ENCODE data around the gene DCAF5.
A peak's percentile ranks its signal among the peaks of the same experiment; 100 is the strongest.
"Not testable (repeated sequence)": the region's sequence is repeated elsewhere in the genome, so short reads cannot be mapped to it uniquely, and the experiment has no call there.

Gene DCAF5, protein sequence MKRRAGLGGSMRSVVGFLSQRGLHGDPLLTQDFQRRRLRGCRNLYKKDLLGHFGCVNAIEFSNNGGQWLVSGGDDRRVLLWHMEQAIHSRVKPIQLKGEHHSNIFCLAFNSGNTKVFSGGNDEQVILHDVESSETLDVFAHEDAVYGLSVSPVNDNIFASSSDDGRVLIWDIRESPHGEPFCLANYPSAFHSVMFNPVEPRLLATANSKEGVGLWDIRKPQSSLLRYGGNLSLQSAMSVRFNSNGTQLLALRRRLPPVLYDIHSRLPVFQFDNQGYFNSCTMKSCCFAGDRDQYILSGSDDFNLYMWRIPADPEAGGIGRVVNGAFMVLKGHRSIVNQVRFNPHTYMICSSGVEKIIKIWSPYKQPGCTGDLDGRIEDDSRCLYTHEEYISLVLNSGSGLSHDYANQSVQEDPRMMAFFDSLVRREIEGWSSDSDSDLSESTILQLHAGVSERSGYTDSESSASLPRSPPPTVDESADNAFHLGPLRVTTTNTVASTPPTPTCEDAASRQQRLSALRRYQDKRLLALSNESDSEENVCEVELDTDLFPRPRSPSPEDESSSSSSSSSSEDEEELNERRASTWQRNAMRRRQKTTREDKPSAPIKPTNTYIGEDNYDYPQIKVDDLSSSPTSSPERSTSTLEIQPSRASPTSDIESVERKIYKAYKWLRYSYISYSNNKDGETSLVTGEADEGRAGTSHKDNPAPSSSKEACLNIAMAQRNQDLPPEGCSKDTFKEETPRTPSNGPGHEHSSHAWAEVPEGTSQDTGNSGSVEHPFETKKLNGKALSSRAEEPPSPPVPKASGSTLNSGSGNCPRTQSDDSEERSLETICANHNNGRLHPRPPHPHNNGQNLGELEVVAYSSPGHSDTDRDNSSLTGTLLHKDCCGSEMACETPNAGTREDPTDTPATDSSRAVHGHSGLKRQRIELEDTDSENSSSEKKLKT

DNA sequence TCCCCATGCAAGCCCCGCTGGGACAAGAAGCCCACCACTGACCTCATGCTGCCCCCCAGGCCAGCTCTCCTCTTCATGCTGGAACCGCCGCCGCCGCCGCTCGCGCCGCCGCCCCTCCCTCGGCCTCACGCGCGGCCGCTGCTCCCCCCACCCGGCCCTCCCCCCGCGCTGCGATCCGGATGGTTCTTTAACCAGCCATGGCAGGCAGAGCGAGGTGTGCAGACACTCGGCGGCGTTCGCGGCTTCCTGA, at the start of gene DCAF5:
Gene DCAF5, minus strand, starts transcription at position 218 of the 250 bp plus-strand sequence. Its CDS starts 141 bp downstream, at position 77.
- FAIRE-seq = no peak
- no peak for DNase-seq (ENCODE audit: low spot score)

DNA sequence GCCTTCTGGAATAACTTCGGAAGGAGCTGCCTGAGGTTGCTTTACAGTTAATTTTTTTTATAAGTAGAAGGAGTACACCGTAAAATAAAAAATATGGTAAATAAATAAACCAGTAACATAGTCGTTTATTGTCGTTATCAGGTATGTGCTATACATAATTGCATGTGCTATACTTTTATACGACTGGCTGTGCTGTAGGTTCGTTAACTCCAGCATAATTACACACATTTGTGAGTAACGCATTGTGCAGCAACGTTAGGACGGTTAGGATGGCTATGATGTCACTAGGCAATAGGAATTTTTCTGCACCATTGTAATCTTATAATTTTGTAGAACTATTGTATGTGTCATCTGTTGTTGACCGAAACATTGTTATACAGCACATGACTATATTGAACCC, 46.9 kb upstream of the DCAF5 start:
- FAIRE-seq (peak; percentile 71), DNase-seq (ENCODE audit: low spot score) (no peak)

DNA sequence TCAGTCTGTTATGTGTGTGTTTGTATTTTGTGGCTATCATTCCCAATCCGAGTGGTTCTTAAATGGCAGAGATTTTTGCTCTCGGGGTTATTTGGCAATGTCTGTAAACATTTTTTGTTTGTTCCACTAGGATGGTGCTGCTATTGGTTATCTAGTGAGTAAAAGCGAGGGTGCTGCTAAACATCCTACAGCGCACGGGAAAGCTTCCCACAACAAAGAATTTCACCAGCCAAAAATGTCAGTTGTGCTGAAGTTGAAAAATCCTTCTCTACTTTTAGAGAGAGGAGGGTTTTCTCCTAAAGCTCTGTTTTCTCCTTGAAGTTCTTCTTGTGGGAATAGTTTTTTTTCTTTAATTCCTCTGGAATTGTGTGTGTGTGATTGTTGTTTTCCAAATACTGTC, 40.8 kb upstream of the DCAF5 start:
- FAIRE-seq (no peak), DNase-seq (ENCODE audit: low spot score) (no peak)

DNA sequence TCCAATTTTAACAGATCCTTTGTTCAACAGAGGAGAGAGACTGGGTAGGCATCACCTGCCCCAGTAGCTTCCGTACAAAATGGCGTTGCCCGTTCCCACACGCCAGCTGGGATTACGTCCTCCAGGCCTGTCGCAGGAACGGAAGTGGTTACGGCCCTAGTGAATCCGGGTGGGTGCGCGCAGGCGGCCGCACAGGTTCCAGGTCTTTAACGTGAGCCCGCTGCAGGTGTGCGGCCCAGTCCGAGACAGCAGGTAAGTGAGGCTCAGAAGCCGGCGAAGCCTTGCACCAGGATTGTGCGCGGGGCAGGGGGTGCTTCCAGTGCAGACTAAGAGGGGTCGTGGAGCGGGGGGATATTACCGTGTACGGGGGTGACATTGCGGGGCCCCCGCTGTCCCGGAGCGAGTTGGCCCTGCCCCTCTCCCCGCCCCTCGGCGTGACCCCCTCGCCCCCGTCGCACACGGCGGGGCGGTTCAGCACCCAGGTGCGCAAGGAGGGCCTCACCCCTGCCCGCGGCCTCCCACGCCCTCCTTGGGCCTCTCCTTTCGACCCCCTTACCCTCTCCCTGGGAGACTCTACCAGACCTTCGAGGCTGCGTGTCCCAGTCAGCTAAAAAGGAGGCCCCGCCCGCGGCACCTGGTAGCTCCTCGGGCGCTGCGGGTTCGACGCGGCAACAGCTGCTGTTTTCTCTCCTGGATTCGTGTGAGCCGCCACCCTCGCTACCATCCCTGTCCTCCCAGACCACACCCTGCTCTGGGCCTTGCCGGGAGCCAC, 38.6 kb upstream of the DCAF5 start, which contains the start of gene EXD2:
Gene EXD2, plus strand, starts transcription at position 159 of the 772 bp plus-strand sequence. CDS start 17,973 bp downstream, outside the sequence.
- peak; percentile 100 for DNase-seq (ENCODE audit: low spot score)
- FAIRE-seq = peak; percentile 96

DNA sequence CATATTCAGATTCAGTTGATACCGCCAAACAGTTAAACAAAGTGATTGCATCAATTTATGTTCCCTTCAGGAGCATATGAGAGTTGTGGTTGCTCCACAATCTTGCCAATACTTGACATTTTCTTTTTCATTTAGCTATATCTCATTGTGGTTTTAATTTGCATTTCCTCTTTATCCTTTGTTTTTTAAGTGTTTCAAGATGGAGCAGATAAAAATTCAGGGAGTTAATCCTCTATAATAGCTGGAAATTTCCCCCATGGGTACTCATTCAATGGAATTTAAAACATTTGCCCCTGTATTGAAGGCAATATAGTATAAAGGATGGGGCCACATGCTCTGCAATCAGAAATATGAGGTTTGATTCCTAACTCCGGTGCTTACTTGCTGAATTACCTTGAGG, 37.3 kb upstream of the DCAF5 start:
- no peak for FAIRE-seq

DNA sequence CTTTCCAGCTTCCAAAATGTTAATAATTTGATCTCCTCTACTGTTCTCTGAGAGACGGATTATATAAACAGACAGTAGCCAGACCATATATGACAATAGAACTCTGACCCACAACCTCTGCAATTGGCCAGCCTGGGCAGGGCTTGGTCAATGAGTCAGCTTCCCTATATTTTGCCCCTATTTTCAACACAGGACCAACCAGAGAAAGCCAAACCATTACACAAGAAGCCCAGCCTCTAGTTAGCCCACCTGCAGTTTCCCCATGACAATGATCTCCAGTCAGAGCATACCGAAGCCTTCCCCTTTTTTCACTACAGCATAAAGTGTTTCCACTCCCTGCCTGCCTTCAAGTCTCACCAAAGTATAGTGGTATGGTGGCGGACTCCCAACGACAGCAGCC, 30.8 kb upstream of the DCAF5 start:
- FAIRE-seq (peak; percentile 59), DNase-seq (ENCODE audit: low spot score) (no peak)

More for the DNA sequence above, 37.3 kb upstream of the DCAF5 start:
- no peak for DNase-seq (ENCODE audit: low spot score)

DNA sequence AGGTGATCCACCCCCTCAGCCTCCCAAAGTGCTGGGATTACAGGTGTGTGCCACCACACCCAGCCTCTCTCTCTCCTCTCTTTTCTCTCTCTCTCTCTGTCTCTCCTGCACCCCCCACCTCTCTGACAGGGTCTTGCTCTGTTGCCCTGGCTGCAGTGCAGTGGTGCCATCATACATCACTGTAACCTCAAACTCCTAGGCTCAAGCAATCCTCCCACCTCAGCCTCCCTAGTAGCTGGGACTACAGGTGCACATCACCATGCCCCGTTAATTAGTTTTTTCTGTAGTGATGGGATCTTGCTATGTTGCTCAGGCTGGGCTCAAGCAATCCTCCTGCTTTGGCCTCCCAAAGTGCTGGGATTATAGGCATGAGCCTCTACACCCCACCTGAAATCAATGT, 29.7 kb upstream of the DCAF5 start:
- FAIRE-seq; DNase-seq (ENCODE audit: low spot score): not testable (repeated sequence)

DNA sequence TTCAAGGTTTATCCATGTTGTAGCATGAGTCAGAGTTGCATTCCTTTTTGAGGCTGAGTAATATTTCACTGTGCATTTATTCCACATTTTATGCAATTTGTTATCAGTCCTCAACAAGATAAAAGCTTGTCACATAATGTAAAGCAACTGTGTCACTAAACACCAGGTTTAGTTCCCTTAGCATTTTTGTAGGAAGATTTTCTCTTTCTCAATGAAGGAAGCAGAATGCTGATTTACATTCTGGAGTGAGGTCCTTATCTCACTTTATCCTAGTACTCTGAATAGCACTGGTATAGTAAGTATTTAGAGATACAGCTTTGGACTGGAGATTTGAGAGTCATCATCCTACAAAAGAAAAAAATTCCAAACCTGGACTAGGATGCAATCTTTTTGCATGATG, 28.6 kb upstream of the DCAF5 start:
- no peak for FAIRE-seq
- DNase-seq (ENCODE audit: low spot score) = no peak

DNA sequence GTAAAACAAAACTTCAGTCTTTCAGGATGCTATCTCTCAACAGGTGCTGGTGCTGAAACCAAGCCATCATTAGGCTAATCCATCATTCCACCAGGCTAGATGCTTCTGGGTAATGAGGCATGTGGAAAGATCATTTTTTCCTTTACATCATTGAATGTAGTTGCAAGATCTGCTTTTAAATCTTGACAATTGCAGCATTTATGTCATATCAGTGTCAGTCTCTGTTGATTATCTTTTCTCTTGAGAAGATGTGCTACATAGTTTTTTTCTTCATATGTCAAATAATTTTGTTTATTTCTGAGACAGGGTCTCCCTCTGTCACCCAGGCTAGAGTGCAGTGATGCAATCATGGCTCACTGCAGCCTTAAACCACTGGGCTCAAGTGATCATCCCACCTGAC, 22.2 kb upstream of the DCAF5 start:
- peak; percentile 91 for FAIRE-seq
- DNase-seq (ENCODE audit: low spot score) = no peak

DNA sequence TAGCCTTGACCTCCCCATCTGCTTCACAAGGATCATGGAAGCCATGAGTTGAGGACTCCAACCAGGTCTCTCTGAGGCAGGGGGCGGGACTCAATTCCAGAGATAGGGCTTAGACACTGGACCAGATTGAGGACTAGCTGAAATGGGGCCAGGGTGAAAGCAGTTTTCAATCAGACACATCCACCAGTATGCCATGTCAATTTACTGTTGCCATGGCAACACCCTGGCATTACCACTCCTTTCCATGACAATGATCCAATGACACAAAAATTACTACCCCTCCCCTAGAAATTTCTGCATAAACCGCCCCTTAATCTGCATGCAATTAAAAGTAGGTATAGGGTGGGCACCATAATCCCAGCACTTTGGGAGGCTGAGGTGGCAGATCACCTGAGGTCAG, 18.6 kb upstream of the DCAF5 start:
- no peak for DNase-seq (ENCODE audit: low spot score)
- FAIRE-seq = peak; percentile 94

DNA sequence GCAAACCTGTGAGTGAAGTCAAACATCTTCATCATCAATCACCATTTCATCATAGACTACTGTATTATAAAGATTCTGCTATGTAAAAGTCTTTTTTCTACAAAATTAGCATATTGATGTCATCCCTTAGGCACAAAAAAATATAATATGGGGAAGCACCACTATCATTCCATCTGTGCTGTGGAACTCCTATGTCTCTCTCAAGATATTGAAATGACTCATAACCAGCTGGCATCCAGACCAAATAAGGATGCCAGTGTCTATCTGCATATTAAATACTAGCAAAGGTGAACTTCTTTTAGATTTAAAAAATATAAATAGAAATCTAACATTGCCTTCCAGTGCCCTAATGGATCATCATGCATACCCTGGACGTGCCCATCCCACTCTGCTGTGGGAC, 17.9 kb upstream of the DCAF5 start:
- peak; percentile 20 for FAIRE-seq
- no peak for DNase-seq (ENCODE audit: low spot score)

DNA sequence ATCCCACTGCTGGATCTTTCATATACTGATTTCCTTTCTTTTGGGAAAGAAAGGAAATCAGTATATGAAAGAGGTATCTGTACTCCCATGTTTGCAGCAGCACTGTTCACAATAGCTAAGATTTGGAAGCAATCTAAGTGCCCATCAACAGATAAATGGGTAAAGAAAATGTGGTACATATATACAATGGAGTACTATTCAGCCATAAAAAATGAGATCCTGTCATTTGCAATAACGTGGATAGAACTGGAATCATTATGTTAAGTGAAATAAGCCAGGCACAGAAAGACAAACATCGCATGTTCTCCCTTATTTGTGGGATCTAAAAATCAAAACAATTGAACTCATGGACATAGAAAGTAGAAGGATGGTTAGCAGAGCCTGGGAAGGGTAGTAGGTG, 12.9 kb upstream of the DCAF5 start:
- not testable (repeated sequence) for DNase-seq (ENCODE audit: low spot score)
- peak; percentile 53 for FAIRE-seq

DNA sequence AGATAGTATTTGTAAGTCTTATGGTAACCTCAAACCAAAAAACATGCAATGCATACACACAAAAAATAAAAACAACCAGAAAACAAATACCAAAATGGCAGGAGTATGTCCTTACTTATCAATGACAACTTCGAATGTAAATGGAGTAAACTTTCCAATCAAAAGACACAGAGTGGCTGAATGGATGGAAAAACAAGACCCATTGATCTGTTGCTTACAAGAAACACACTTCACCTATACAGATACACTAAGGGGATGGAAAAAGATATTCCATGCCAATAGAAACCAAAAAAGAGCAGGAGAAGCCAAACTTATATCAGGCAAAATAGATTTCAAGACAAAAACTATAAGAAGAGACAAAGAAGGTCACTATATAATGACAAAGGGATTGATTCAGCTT, 8.7 kb upstream of the DCAF5 start:
- peak; percentile 61 for FAIRE-seq
- DNase-seq (ENCODE audit: low spot score) = no peak

DNA sequence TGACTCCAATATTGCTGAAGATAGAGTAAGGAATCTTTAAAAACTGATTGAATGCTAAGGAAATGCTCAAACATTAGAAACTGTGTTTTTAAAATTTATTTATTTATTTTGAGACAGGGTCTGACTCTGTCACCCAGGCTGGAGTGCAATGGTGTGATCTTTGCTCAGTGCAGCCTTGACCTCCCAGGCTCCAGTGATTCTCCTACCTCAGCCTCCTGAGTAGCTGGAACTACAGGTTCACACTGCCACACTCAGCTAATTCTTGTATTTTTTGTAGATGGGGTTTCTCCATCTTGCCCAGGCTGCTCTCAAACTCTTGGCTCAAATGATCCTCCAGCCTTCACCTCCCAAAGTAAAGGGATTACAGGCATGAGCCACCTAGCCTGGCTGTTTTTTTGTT, 3.3 kb upstream of the DCAF5 start:
- FAIRE-seq (no peak), DNase-seq (ENCODE audit: low spot score) (no peak)

DNA sequence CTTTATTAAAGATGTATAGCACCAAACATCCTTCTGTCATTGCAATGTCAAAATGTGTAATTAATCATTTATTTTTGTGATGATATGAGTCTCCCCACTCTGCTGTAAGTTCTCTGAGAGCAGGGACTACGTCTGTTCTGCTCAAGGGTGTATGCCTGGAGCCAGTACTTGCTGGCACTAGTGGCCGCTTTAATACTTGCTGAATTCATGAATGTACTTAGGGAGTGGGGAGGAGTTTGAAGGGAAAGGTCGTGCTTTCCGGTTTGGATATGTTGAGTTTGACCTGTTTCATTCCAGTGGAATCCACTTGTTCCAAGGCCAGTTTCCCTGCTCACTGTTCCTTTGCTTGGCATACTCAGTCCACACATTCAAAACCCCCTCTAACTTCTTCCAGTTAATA, 1.9 kb upstream of the DCAF5 start:
- FAIRE-seq = peak; percentile 78

DNA sequence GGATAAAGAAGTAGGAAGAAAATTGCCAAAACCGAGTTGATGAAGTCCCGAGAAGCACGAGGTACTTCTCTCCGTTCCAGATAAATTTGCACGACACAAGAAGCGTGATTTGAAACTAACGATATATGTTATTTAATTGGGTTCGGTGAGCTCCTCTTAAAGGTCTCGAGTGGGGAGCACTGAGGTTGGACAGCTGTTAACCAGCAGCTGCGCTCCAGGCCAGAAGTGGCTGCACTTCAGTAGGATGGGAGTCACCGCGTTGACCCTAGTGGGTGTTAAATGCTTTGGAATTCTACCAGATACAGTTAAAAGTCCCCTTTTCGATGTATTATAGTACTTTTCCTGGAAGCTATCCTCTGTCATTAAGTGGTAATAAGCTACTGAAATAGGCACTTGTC, 953 bp upstream of the DCAF5 start:
- FAIRE-seq (peak; percentile 84), DNase-seq (ENCODE audit: low spot score) (no peak)

More for the DNA sequence above, 1.9 kb upstream of the DCAF5 start:
- DNase-seq (ENCODE audit: low spot score) = peak; percentile 70

DNA sequence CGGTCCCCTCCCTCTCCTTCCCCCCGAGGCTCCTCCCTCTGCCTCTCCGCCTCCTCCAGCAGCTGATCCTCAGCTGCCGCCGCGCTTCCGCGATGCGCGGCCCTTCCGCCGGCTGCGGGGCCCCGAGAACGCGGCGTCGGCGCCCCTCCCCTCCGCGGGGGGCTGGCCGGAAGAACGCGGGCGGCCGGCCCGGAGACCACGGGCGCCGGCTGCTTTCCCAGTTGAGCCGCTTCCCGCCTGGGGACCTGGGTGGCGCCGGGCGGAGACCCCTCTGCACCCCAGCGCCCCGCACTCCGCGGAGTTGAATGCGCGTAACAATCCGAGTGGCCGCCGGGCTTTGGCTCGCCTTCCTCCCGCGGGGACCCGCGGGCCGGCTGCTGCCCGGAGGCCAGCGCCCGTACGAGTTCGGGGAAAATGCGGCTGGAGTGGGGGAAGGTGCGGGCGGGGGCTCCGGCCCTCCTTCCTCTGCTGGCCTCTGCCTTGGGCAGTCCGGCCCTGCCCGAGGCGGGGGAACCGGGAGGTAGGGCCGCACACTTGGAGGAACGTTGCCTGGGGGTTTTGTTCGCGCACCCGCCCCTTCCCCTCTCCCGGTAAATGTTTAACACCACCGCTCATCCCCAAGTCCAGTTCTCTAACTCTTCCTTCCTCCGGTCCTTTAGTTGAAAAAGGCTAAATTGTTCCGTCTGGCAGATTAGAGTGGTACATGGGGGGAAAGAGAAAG, 393 bp upstream of the DCAF5 start:
- FAIRE-seq (peak; percentile 93), DNase-seq (ENCODE audit: low spot score) (peak; percentile 100)

DNA sequence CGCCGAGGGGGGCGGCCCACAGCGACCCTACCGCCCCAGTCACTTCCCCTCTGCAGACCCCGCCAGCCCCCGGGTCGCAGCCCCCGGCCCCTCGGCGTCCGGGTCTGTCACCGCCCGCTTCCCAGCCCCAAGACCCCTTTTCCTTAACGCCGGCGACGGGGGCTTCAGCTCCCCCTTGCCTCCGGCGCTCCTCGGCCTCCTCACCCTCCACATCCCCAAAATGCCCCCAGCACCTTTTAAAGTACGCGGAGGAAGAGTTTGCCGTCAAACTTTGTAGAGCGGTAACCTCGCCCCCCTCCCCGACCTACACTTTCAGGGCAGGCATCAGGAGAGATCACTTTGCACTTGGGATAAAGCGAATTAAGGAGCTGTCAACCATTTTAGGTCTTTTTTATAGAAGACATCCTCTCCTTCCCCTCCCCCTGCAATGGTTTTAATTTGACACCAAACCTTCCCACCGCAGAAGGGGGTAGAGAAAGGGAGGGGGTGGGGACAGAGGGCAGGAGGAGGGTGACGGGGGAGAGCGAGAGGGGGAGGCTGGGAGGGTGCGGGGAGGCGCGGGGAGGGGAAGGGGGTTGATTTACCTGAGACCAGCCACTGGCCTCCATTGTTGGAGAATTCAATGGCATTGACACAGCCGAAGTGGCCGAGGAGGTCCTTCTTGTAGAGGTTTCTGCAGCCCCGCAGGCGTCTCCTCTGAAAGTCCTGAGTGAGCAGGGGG, 578 bp downstream of the DCAF5 start:
- FAIRE-seq = peak; percentile 73
- peak; percentile 67 for DNase-seq (ENCODE audit: low spot score)

DNA sequence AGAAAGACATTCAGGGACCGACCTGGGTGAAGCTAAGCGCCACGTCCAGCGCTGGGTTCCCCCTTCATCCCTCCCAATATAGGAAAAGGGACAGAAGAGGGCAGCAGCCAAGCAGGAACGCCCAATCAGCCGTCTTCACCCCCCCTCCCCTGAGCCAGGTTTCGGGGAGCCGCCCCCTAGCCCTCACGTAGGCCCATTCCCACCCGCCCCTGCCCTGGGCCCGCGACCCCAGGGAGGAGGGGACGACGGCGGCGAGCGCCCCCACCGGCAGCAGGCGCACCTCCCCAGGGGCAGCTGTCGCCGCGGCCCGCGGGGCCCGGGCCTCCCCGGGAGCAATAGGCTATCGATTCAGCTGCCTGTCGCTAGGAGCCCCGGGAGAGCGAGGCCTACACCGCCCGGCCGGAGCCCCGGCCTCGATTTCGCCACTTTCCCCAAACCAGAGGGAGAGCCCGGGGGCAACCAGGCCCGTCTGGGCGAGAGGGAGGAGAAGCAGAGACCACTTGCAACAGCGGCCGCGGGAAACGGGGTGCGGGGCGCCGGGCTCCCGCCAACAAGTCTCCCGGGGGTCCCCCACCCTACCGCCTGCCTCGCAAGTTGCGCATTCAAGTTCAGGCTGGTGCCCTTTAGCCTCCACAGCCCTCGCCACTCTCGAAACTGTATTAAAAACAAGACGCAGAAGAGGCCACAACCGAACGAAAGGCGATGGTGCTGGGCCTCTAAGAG, 1.3 kb downstream of the DCAF5 start:
- FAIRE-seq = peak; percentile 52
- peak; percentile 95 for DNase-seq (ENCODE audit: low spot score)
